ENCODE data around the gene AGAP1.
"Not testable (repeated sequence)": the region's sequence is repeated elsewhere in the genome, so short reads cannot be mapped to it uniquely, and the experiment has no call there.

The AGAP1 gene

DNA sequence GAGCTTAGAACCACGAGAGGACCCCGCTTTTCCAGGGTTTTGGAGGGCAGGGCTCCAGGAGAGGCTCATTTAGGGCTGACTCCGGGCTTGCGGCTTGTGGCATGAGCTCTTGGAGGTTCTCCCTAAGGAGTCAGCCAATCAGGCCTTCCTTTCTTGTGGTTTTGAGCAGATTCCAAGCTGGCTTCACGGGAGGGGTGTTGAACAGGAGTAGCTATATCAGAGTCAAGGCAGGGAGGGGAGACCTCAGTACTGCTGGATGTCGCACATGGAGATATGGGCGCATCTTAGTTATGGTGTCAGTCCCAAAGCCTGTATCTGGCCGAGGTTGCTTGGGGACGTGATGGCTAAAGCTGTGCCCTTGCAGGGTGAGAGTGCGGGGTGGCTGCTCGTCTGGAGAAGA lies 98.6 kb downstream of the AGAP1 start:
- no peak for DNase-seq (ENCODE audit: low spot score)

DNA sequence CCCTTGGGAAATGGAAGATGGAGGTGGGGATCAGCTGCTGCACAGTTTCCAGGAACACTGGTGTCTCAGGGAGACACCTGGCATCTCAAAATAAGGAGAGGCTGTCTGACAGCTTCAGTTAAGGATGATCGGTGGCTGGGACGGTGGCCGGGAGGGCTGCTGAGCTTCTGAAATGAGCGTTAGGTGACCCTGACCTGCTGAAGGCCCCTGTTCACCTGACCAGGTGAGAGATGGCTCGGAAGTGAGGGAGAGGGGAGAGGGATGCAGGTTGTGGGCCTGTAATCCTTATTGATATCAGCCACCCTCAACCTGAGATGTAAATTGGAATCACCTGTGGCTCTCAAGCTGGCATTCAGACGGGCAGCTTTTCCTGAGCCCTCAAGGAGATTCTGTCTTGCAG lies 99.0 kb downstream of the AGAP1 start:
- no peak for DNase-seq (ENCODE audit: low spot score)

- DNase-seq (ENCODE audit: low spot score), result peak; percentile 33
Observed at GRCh38 chr2:235594041-235594440, 100.2 kb downstream of the AGAP1 start.

DNA sequence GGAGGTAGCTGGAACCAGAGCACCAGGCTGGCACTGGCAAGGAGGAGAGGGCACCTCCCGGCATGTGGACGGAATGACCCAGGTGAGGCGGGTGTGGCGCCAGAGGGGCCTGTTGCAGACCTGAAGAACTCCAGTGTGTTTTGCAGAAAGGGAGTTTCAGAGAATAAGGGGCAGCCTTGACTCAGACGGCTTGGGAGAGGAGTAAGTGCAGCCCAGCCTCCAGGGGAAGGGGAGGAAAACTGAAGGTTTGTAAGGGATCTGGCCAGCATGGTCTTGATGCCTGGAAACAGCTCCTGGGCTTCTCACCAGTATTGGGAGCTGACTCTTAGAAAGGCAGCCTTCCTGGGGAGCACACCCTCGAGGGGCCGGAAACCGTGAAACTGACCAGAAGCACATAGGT lies 101.1 kb downstream of the AGAP1 start:
- DNase-seq (ENCODE audit: low spot score), result no peak

DNA sequence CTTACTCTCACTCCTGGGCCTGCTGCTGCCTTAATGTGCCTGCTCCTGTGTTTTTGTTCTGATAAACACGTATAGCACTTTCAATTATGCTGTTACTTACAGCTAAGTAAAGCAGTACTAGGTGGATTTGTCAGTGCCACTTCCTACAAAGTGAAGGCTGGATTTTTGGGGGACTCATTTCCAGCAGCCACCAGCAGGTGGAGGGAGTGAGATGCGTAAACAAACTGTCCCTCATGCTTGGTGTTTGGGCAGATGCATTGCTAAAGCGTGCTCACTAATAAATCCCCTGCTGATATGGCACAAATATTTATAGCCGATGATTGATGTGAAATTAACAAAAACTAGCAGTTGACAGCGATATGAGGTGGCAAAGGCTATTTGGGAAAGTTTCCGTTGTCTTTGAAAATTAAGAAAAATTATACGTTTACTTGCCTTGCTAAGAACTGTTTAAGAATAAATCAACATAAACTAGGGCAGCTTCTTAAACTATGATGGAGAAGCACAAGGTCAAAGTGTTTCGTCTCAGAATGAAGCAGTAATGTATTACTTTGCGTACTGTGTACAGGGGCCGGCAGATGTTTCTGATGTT lies 101.7 kb downstream of the AGAP1 start:
- peak; percentile 68 for DNase-seq (ENCODE audit: low spot score)

DNA sequence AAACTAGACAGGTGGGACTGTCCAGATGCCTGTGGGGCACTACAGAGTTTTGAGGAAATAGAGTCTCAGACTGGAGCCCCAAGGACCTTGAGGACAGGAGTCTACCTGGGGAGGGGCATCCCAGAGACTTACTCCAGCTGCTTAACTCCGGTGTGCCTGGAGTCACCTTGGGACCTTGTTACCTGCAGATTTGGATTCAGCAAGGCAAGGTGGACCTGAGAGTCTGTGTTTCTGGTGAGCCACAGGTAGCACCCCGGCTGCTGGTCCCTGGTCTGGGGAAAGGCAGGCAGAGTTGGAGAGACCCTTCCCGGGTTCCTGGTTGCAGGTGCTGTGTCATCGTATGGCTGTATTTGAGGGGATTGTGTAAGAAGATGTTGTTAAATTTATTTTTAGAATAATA lies 102.4 kb downstream of the AGAP1 start:
- DNase-seq (ENCODE audit: low spot score), result no peak

- no peak for DNase-seq (ENCODE audit: low spot score)
Observed at GRCh38 chr2:235597081-235597615, 103.3 kb downstream of the AGAP1 start.

GRCh38 chr2:235598026-235598425 lies 104.2 kb downstream of the AGAP1 start:
- DNase-seq (ENCODE audit: low spot score), result no peak

GRCh38 chr2:235598532-235599531 lies 105.0 kb downstream of the AGAP1 start:
- DNase-seq (ENCODE audit: low spot score), result no peak

DNA sequence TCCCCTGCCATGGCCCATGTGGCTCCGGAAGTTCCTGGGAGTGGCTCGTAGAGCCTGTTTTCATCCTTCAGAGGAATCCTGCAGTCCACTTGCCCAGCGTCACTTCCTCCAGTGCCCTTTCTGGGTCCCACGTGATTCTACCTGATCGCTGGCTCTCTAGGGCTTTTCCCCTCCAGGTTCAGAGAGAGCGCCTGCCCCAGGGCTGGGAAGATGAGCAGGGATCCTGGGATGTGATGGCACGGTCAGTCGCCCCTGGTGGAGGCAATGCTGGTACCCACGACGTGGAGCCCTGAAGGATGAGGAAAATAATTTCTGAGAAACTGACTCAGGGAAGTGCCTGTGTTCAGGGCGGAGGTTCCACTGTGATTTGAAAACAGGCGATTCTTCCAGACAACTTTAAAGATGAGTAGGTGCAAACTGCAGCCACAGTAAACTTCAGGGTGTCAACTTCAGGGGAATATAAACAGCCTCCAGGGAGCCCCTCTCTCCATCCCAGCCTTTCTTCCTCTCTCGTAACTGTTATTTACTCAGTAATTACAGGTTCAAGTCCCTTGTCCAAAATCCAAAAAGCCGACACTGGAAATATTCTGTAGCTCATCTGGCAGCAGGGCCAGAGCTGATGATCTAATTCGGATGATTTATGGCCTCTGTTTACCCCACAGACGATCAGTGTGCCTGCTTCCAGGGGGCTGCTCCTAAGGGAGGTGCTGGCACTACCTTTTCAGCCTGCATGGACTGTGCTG lies 105.9 kb downstream of the AGAP1 start:
- no peak for DNase-seq (ENCODE audit: low spot score)

- no peak for DNase-seq (ENCODE audit: low spot score)
Observed at GRCh38 chr2:235600406-235600805, 106.6 kb downstream of the AGAP1 start.

DNA sequence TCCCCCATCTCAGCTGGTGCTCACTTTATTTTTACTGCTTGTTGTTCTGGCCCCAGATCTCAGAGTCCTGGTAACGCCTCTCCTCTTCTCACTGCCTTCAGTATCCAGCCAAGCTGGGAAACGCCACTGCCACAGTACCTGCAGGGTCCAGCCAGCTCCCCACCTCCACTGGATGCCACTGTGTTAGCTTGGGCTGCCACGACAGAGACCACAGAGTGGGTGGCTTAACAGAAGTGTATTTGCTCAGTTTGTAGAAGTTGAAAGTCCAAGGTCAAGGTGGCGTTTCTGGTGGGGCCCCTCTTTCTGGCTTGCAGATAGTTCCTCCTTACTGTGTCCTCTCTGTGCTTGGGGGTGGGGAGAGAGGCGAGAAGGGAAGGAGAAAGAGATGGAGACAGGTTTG lies 107.1 kb downstream of the AGAP1 start:
- DNase-seq (ENCODE audit: low spot score), result no peak

DNA sequence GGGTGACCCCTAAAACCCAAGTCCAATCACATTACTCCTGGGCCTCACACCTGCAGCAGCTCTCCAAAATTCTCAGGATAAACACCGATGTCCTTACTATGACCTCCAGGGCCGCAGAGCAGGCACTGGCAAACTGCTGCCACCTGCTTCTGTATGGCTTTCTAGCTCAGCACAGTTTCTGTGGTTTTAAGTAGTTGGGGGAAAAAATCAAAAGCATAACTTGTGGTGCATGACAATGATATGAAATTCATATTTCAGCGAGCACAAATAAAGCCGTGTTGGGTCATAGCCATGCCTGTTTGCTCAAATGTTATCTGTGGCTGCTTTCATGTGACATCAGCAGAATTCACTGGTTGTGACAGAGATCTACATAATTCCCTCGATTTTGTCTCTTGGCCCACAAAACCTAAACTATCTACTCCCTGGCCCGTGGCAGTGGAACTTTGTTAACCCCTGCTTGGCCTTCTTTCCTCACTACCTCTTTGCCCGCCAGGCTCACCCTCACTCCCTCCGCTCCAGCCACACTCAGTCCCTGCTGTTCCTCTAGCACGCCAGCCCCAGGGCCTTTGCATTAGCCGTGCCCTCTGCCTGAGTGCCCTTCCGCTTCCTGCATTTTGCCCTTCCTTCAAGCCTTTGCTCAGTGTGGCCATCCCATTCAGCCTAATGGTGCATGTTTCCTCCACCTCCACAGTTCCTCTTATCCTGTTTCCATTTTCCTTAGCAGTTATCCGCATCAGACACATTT lies 108.3 kb downstream of the AGAP1 start:
- DNase-seq (ENCODE audit: low spot score), result no peak

DNA sequence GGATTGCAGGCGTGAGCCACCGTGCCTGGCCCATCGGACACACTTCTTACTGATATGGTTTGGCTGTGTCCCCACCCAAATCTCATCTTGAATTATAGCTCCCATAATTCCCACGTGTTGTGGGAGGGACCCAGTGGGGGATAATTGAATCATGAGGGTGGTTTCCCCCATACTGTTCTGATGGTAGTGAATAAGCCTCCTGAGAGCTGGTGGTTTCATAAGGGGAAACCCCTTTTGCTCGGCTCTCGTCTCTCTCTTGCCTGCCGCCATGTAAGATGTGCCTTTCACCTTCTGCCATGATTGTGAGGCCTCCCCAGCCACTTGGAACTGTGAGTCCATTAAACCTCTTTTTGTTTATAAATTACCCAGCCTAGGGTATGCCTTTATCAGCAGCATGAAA lies 109.1 kb downstream of the AGAP1 start:
- DNase-seq (ENCODE audit: low spot score), result not testable (repeated sequence)

GRCh38 chr2:235603659-235604058 lies 109.8 kb downstream of the AGAP1 start:
- DNase-seq (ENCODE audit: low spot score), result no peak

- no peak for DNase-seq (ENCODE audit: low spot score)
Observed at GRCh38 chr2:235605312-235606003, 111.6 kb downstream of the AGAP1 start.

DNA sequence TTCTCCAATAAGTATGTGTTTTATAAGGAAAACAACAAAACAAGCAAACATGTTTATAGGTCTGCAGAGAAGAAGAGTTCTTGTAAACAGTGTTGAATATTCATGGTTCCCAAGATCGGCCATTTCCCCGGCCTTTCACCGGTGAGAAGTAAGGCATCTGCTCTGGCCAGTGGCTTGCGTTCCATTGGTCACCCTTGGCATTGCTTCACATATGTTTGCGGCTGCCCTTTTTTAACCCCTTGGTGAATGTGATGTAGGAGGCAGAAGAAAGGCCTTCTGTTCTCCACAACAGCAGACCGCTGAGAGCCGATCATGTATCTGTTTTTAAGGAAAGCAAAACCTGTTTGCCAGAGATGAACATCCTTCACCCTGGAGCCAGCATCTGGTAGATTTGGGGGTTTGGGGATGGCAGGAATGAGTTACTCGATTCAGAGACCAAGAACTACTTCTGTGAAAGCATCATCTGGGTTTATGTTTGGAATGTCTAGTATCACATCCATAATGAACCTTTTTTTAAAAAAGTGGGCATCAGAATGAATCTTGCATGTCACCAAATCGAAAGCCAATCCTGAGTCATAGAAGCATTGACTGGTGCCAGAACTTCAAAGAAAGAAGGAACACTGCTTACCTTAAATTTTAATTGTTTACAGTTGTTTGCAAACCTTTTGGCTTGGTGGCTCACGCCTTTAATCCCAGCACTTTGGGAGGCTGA lies 112.3 kb downstream of the AGAP1 start:
- no peak for DNase-seq (ENCODE audit: low spot score)

- DNase-seq (ENCODE audit: low spot score), result no peak
Observed at GRCh38 chr2:235607546-235608199, 113.8 kb downstream of the AGAP1 start.

- no peak for DNase-seq (ENCODE audit: low spot score)
Observed at GRCh38 chr2:235608200-235608887, 114.5 kb downstream of the AGAP1 start.

All from HuH-7.5 (cell line).